Measurements from ENCODE around the gene FERD3L.

FERD3L gene

GRCh38 chr7:19146699-19147098, 1.5 kb upstream of the FERD3L start:
- no peak for TF ChIP-seq CTCF (IDR thresholded peaks at IDR 0.05; ENCODE audit: insufficient read depth, low read depth, low read length, missing control alignments)
- no peak for DNase-seq (ENCODE audit: low read depth)

GRCh38 chr7:19145434-19146115, 354 bp upstream of the FERD3L start:
- no peak for TF ChIP-seq CTCF (IDR thresholded peaks at IDR 0.05; ENCODE audit: insufficient read depth, low read depth, low read length, missing control alignments)
- DNase-seq (ENCODE audit: low read depth): no peak
- no peak overlapping the region for H3K4me3 ChIP-seq (ENCODE audit: low read depth, low read length)

More at GRCh38 chr7:19146699-19147098, 1.5 kb upstream of the FERD3L start:
- H3K4me3 ChIP-seq (ENCODE audit: low read depth, low read length): no peak overlapping the region

- DNase-seq (ENCODE audit: low read depth): no peak
- no peak for TF ChIP-seq CTCF (IDR thresholded peaks at IDR 0.05; ENCODE audit: insufficient read depth, low read depth, low read length, missing control alignments)
- H3K4me3 ChIP-seq (ENCODE audit: low read depth, low read length): no peak overlapping the region
Observed at GRCh38 chr7:19143881-19144574, 1.2 kb downstream of the FERD3L start.

- no peak for TF ChIP-seq CTCF (IDR thresholded peaks at IDR 0.05; ENCODE audit: insufficient read depth, low read depth, low read length, missing control alignments)
- DNase-seq (ENCODE audit: low read depth): no peak
- H3K4me3 ChIP-seq (ENCODE audit: low read depth, low read length): no peak overlapping the region
Observed at GRCh38 chr7:19139706-19140327, 5.4 kb downstream of the FERD3L start.

- H3K4me3 ChIP-seq (ENCODE audit: low read depth, low read length): no peak overlapping the region
- no peak for DNase-seq (ENCODE audit: low read depth)
- no peak for TF ChIP-seq CTCF (IDR thresholded peaks at IDR 0.05; ENCODE audit: insufficient read depth, low read depth, low read length, missing control alignments)
Observed at GRCh38 chr7:19133886-19134285, 11.3 kb downstream of the FERD3L start.

GRCh38 chr7:19133390-19133789, 11.8 kb downstream of the FERD3L start:
- TF ChIP-seq CTCF (IDR thresholded peaks at IDR 0.05; ENCODE audit: insufficient read depth, low read depth, low read length, missing control alignments): no peak
- H3K4me3 ChIP-seq (ENCODE audit: low read depth, low read length): no peak overlapping the region
- DNase-seq (ENCODE audit: low read depth): no peak
